GM21576 (cell line): Measurements from ENCODE around the gene OR6V1.
"Not testable (repeated sequence)": the region's sequence is repeated elsewhere in the genome, so short reads cannot be mapped to it uniquely, and the experiment has no call there.

Source experiments
- ATAC-seq: cut with Tn5 transposase; IDR thresholded peaks from one replicate; pipeline ENCODE4 v1.9.1; 2021; ENCODE audit warnings: mild to moderate bottlenecking, moderate library complexity; ENCODE audit not compliant: unreplicated experiment

OR6V1 gene

GRCh38 chr7:143042159-143042789 is 9.9 kb upstream of the OR6V1 start:
- no peak for ATAC-seq

DNA sequence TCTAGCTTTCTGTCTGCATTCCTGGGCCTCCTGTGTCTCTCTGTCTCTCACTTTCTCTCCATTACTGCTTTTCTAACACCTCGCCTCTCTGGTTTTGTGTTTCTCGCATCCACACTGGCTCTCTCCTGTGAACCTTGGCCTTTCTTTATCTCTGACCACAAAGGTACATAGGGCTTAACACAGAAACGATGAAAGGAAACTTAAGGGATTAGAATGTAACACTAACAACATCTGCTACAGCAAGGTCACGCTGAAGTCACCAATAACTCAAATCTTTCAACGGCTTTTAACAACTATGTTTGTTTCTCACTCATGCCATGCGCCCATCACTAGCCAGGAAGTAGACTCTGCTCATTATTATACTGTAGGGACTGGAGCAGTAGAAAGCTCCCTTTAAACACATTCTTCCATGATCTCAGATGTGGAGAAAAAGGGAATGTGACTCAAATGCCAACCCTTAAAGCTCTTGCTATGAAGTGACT is 9.3 kb upstream of the OR6V1 start:
- ATAC-seq = no peak

DNA sequence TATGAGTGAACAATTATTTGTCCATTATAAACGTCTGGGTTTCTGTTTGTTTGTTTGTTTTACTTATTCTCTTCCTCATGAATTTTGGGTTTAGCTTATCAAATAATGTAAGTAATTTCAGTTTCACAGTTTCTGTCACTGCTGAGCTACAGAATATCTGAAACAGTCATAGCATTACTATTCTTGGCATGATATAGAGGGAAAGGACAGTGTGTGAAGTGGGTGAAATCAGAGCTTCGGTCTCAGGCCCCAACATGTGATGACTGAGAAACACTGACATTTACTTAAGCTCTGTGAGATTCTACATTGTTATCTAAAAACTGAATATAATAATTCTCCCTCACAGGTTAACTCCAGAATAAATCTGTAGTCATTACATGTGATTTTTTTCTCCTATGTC is 8.8 kb upstream of the OR6V1 start:
- ATAC-seq = no peak

DNA sequence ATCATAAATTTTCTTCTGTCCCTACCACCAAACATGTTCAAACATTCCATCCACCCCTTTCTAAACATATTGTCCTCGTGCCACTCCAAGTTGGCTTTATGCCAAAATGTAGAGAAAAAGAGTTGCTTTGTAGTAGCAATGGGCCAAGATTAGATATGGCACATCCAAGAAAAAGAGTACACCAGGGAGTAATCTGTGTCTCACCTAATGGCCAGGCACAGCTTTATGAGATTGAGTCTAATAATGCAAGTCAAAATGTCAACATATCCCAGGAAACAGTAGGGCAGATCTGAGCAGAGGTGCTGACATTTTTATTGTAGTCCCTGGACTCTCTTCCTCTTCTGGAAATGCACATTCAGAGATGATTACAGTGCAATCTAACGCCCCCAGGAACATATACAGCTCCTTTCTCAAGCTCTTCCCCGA is 5.7 kb upstream of the OR6V1 start:
- no peak for ATAC-seq

- no peak for ATAC-seq
Measured at GRCh38 chr7:143047326-143047725, 4.8 kb upstream of the OR6V1 start.

DNA sequence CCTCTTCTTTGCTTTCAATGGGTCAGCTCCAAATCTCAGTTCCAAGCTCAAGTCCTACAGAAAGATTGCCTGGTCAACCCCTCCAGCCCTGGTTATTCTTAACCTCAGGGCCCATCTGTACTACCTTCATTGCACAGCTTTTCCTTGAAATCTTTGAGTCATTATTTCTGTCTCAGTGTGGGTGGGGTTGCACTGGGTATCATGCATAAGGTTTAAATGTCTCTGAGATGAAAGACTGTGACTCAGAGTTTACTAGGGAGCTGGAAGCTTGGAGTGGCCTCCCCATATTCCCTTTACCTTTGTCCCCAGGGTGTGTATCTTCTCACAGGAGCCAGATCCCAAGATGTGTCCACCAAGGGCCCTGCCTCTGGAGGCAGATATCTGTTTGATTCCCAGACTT is 3.3 kb upstream of the OR6V1 start:
- ATAC-seq = no peak

GRCh38 chr7:143049362-143049761 is 2.8 kb upstream of the OR6V1 start:
- ATAC-seq = no peak

DNA sequence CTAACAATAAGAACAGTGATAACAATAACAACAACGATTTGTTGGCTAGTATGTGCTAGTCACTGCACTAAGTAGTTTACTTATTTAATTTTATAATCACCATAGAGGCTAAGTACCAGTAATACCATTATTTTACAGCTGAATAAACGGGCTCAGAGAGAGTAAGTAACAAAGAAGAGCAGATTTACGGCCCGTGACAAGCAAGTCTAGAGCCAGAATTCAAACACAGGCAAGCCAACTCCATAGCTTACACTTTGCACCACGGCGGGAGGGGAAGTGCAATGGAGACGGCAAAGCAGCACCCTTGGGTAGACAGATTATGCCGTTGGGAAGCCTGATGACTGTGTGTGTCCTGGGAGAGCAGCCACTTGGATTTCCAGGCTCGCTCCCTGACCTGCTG is 1.2 kb upstream of the OR6V1 start:
- ATAC-seq = no peak

DNA sequence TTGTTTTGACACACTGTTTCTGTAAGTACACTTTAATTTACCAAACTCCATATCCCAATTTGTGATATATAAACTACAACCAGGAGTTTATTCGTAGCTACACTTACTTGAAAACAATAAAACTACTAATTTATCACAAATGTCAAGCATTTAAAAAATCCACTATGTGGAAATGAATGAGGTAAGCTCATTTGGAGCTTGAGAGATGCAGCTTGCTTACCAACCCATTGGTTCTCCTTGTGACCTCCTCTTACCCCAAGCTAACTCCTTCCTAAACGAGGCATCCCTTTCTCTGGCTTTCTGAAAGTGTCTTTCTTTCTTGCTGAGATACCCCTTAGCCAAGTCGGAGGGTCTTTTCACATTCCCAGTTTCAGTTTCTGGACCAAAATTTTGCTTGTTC is 2.5 kb downstream of the OR6V1 start:
- ATAC-seq = no peak

DNA sequence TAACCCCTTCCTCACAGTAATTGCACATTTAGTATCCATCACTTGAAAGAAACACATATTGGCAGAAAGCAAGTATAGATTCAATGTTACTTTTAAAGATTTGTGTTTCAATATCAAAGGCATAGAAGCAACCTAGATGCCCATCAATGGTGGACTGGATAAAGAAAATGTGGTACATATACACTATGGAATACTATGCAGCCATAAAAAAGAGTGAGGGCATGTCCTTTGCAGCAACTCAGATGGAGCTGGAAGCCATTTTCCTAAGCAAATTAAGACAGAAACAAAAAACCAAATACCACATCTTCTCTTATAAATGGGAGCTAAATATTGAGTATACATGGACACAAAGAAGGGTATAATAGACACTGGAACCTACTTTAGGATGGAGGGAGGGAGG is 3.6 kb downstream of the OR6V1 start:
- no peak for ATAC-seq

DNA sequence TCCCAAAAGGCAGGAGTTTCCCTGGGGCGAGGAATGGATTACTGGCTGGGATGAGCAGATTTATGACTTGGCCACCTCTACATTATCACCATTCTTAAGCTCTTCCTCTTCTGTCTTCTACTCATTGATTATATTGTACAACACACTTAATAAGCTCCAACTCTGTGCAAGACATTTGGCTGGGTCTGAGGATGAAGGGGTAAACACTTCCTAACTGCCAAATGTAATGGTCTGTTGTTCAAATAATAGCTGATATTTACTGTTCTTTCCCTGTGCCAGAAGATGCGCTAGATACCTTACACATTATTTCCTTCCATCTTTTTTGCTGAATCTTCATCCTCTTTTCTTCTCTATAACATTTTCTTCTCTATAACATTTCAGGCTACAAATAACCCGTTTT is 11.6 kb downstream of the OR6V1 start:
- no peak for ATAC-seq

DNA sequence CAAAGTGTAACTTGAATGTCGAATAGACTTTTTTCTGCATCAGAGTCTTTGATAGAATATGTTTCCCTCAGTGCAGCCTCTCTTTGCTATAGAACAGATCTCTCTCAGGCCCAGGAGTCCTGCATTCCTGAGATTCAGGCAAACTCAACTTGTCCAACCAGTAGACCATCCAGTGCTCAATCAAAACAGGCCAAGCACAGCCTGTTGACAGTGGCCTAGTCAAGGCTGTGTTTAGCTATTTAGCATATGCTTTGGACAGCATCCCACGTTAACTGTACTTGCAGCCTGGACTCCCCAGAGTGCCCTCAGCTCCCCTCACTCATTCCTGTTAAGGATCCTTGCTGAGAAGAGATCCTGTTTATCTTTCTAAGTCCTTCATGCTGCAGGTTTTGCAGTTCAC is 16.3 kb downstream of the OR6V1 start:
- no peak for ATAC-seq

DNA sequence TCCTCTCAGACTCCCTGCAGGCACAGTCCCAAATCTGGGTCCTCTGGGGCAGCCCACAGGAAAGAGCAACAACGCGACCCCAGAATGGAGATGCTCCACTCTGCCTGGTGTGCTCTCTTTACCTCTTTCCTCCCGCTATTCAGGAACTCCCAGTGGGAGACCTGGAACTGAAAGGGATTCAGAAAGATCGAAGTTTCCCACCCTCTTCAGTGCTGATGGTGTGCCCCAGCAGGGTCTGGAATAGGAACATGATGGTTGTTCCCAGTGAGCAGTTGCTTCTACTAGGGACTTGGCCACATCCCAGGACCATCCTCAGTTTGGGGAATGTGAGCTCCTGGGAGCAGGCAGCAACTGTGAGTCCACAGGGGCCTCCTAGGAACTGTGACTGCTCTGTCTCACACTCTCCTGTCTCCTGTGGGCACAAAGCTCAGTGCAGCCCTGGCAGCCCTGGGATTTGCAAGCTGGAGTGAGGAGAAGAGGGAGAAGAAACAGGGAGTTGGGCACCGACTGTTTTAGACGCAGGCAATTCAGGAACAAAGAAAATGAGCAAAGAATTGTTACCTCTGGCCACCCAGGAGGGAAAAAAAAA is 17.9 kb downstream of the OR6V1 start:
- no peak for ATAC-seq

DNA sequence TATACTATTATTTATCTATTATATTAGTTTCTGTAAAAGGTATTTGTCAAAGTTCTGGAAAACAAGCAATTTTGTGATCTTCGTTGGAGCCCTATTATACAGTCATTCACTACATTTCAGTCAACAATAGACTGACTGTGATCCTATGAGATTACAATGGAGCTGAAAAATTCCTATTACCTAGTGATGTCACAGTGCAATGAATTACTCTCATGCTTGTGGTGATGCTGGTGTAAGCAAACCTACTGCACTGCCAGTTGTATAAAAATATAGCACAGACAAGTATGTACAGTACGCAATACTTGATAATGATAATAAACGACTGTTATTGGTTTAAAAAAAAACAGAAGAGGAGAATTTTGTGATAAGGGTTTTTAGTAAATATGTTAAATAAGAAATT is 21.4 kb downstream of the OR6V1 start:
- no peak for ATAC-seq

DNA sequence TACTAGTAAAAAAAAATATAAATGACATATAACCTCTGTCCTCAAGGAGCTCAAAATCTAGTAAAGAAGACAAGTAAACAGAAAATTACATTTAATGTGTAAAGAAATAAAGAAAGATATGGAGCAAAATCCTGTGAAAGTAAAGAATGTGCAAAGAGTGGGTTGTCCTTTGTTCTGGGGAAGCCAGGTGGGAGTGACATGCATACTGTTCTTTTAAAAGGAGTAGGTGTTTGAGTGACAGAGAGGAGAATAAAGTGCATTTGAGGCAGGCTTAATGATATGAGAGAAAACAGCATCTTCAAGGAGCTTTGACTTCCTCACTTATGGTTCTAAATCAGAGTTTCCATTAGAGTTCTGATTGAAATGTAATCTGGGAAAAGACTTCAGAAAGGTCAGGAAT is 22.0 kb downstream of the OR6V1 start:
- ATAC-seq = no peak

GRCh38 chr7:143085109-143085508 is 33.0 kb downstream of the OR6V1 start:
- ATAC-seq = peak; percentile 87

- not testable (repeated sequence) for ATAC-seq
Measured at GRCh38 chr7:143085610-143086009, 33.5 kb downstream of the OR6V1 start.

DNA sequence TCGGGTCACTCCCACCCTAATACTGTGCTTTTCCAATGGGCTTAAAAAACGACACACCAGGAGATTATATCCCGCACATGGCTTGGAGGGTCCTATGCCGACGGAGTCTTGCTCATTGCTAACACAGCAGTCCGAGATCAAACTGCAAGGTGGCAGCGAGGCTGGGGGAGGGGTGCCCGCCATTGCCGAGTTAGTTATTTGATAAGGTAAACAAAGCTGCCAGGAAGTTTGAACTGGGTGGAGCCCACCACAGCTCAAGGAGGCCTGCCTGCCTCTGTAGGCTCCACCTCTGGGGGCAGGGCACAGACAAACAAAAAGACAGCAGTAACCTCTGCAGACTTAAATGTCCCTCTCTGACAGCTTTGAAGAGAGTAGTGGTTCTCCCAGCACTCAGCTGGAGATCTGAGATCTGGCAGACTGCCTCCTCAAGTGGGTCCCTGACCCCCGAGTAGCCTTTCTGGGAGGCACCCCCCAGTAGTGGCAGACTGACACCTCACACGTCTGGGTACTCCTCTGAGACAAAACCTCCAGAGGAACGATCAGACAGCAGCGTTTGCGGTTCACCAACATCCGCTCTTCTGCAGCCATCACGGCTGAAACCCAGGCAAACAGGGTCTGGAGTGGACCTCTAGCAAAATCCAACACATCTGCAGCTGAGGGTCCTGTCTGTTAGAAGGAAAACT is 36.5 kb downstream of the OR6V1 start:
- ATAC-seq = not testable (repeated sequence)

DNA sequence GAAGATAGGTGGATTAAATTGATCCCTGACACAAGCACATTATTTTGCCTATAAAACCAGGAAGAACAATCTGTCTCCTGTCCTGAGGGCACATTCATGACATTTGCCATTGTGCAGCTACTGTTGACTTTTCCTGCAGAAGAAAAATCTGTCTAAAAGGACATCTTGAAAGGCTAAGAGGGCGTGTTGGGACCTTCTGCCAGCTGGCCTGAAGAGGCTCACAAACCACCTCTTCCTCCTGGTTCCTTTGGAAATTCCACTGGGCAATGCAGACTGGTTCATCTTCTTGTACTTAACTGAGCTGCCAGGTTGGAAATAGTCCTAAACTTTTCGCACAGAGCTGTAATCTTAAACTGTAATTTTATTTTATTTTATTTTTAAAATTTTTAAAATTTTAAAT is 44.0 kb downstream of the OR6V1 start:
- ATAC-seq = no peak

- ATAC-seq = not testable (repeated sequence)
Measured at GRCh38 chr7:143099579-143099978, 47.4 kb downstream of the OR6V1 start.
